Omental fat pad (tissue), 4 donors: ENCODE results near the gene CDC42BPB. TPM values are rescaled to one million over a fixed set of nuclear protein-coding genes. Genes with fewer than 3 reads are reported as not detected.

Source experiments
- ATAC-seq: fragments of 150-250 bp; one replicate; pipeline ENCODE4 v1.9.1; 2016; ENCODE audit warnings: mild to moderate bottlenecking, moderate library complexity; ENCODE audit not compliant: low FRiP score
- DNase-seq: peaks from one replicate; pipeline ENCODE4 v3.0.0-alpha.2; 2019; ENCODE audit warnings: low spot score
- total RNA-seq, 4 donors: library from RNA; depleted of rRNA; stranded (reverse); fragments of >200 nt; gene quantifications; one replicate each; pipeline ENCODE4 v1.1.0, GENCODE V29; 2016
- TF ChIP-seq, protein P1 (sequence below), 3 donors: fragments of 450-650 bp; IDR thresholded peaks; one replicate each; pipeline ENCODE4 v1.5.1; 2016 to 2017; ENCODE audit warnings: antibody characterized with exemption in 3 of 3, mild to moderate bottlenecking in 3 of 3, moderate library complexity in 2 of 3

The CDC42BPB gene
- total RNA-seq, 4 donors from 2014 or later: 63.7 to 131 (median 113) TPM

DNA sequence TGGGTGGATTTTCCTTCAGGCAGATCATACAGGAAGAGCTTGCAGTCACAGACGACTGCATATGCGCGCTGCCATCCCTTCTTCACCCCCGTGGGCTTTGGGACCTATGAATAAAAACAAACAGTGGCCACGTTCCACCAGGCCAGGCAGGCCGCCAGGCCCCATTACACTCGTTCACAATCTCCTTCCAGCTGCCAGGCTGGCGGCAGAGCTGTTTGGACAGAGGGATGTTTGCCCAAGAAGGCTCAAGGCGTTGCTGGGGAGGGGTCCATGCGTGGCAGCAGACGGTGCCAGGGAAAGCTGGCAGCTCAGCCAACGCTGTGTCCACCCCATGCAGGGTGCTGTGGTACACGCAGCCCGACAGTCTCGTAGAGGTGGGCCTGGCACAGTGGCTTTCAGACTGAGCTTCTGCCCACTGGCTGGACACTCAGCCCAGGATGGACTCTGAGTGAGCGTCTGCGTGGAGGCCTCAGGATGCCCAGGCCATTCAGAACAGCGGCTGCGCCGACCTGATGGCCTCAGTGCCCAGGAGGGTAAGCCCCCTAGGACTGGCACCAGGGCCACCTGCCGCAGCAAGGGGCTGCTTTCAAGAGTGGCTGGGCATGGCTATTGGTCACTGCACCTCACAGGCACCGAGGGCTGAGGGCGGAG is 107.4 kb downstream of the CDC42BPB start:
- DNase-seq: no peak
- ATAC-seq: no peak
- TF ChIP-seq, protein P1, sequence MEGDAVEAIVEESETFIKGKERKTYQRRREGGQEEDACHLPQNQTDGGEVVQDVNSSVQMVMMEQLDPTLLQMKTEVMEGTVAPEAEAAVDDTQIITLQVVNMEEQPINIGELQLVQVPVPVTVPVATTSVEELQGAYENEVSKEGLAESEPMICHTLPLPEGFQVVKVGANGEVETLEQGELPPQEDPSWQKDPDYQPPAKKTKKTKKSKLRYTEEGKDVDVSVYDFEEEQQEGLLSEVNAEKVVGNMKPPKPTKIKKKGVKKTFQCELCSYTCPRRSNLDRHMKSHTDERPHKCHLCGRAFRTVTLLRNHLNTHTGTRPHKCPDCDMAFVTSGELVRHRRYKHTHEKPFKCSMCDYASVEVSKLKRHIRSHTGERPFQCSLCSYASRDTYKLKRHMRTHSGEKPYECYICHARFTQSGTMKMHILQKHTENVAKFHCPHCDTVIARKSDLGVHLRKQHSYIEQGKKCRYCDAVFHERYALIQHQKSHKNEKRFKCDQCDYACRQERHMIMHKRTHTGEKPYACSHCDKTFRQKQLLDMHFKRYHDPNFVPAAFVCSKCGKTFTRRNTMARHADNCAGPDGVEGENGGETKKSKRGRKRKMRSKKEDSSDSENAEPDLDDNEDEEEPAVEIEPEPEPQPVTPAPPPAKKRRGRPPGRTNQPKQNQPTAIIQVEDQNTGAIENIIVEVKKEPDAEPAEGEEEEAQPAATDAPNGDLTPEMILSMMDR (IDR thresholded peaks at IDR 0.05): no peak

DNA sequence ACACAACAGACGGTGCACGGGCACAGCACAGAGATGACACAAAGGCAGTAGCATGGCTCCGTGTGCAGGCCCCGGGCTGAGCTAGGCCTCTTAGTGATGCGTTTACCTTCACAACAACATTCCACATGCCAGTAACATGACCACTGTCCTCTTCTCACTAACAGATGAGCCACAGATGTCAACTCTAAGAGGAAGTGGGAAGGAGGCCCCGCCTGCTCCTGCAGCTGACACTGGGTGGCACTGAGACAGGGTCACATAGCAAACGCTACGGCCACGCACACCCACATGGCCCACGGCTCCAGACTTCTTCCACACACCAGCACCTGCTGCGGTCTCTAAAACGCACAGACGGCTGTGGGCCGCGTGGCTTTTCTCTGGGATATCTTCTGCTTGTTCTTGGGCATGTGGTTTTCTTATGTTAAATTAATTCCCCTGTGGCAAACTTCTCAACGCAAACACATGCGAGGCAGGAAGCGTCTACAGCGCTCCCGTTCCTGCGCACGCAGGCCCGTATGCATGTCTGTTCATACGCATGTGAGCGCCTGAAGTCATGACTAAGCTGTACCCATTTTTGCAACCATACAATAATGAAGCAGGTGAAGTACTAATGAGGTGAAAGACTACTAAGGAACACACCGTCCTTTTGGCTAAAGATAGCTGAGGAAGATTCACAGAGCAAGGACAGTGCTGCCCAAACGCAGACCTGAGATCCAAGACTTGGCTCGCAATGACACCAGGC is 108.1 kb downstream of the CDC42BPB start:
- ATAC-seq (no peak), DNase-seq (no peak)
- TF ChIP-seq, protein P1 (IDR thresholded peaks at IDR 0.05): no peak

DNA sequence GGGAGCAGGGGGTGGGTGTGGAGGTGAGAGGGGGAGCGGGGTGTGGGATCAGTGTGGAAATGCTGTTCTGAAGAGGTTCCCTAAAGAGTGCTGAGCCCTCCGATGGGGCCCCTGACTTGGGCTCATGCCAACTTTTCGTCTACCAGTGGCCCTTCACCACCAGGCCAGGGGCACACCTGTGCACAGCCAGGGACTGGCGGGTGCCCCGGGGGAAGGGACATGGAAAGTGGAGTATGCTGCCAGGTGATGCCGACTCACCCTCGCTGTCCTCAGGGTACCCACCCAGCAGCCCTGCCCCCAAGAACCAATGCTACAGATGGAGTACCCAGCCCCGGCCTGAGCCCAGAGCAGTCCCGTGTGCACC is 108.7 kb downstream of the CDC42BPB start:
- no peak for ATAC-seq
- TF ChIP-seq, protein P1 (IDR thresholded peaks at IDR 0.05): no peak
- no peak for DNase-seq

DNA sequence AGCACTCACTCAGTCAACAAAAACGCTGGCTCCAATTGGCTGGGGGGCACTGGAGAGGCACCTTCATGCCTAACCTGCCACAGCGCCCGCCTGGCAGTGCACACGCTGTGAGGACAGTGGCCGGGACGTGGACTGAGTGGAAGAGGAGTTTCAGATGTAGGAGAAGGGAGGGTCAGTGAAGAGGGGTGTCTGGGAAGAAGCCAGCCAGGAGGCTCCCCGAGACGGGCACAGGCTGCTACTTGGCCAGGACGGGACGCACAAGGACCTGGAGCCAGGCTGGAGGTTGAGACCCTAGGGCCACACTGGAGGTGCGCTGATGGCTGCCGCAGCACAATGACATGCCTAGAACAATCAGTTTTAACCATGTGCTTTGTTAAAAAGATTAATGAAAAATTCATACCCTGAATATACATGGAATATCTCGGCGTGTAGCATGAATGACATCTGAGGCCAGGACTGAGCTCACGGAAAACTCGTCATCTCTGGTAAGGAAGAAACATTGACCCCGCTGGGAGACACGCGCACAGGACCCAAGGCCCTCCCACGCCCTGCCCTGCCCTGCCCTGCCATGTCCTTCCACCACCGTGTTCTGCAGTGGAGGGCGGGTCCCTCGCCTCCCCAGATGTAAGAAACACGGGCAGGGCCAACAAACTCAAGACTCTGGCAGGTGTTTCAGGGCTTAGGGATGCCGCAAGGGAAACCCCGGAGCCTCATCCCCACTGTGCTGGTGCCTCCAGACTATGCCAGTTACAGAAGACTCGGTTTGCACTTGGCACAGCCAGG is 109.8 kb downstream of the CDC42BPB start:
- ATAC-seq: no peak
- no peak for DNase-seq
- TF ChIP-seq, protein P1 (IDR thresholded peaks at IDR 0.05): no peak

DNA sequence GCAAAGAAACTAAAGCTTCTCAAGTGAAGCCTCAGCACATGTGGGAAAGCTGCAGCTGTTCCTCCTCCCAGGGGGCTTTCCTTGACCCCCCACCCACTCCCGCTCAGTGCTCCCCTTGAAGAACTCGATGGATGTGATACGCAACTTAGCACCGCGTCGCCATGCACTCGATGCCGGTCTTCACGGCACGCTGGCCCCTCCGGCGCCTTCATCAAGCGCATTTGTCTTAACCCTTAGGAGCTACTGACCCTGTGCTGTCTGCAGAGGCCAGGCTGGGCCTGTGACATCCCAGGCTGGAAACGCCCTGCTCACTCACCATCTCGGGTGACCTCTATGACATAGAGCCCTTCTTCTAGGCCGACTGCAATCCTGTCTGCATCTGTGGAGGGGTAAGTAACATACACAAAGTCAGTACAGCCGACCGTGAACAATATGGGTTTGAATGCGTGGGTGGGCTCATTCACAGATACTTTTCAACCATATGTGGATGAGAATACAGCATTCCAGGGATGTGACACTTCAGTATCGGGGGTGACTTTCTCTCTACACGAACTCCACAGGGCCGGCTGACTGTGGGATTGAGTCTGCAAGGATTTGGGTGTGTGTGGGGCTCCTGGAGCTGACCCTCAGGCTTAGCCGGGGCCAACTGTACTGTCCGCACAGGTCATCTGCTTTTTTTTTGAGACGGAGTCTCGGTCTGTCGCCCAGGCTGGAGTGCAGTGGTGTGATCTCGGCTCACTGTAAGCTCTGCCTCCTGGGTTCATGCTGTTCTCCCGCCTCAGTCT is 111.8 kb downstream of the CDC42BPB start:
- no peak for ATAC-seq
- TF ChIP-seq, protein P1 (IDR thresholded peaks at IDR 0.05): no peak
- DNase-seq: no peak

DNA sequence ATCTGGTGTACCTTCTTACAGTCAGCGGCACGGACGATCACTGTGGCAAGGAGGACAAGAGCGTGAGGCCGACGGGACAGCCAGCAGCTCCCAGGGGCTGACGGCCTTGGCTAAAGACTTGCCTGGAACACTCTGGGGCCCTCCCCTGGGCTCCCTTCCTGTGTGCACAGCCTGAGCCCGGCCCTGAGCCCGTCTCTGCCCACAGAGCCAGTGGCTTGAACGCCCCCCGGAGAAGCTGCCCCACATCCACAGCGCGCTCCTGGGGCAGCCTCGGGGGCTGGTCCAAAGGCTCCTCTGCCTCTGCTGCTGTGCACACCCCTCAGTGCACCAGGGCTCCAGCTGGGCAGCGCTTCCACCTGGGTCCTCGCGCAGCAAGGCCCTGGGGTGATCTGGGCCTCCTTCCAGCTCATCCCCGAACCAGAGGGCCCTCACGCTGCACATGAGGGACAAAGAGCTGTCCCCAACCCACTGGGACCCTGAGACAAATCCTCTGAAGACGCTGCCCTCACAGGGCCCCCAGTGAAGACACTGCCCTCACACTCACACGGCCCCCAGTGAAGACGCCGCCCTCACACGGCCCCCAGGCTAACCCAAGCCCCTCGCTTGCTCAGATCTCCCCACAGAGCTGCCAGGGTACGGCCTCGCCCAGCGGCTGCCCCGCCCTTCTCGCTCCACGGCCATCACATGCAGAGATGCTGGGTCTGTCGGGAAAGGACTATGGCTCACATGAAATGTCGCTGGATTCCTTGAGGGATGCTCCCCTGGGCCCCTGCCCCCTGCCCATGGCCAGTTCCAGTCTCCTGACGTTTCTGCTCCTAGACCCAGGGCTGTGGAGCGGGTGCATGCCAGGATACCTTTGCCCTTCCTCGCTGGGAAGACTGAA is 112.7 kb downstream of the CDC42BPB start:
- ATAC-seq: no peak
- DNase-seq: no peak
- TF ChIP-seq, protein P1 (IDR thresholded peaks at IDR 0.05): no peak
